Measurements from ENCODE around the gene PPP1R9A. TPM values are rescaled to one million over a fixed set of nuclear protein-coding genes. Genes with fewer than 3 reads are reported as not detected.

PPP1R9A gene
- total and polyA plus RNA-seq, 12 donors, result 1.4 to 41.9 (median 29.1) TPM

- 97 to 100% methylated on average over 5 of the region's 5 CpGs for WGBS, 2 donors
- intact Hi-C loops (cut with DNase I), result no loop called here
- Histone ChIP-seq H3K4me1 (no peaks in the 10 kb centered on the region), H3K27ac (no peak overlapping the region), H3K36me3 (no peaks in the 10 kb centered on the region), H3K9me3 (no peaks in the 10 kb centered on the region), H3K27me3 (no peaks in the 10 kb centered on the region), H3K4me3 (no peak overlapping the region)
- ATAC-seq (no peak), DNase-seq (no peak)
- no peak for TF ChIP-seq CTCF (IDR thresholded peaks at IDR 0.05)
These were observed 248.6 kb downstream of the PPP1R9A start for GRCh38 chr7:95155965-95156364.

DNA sequence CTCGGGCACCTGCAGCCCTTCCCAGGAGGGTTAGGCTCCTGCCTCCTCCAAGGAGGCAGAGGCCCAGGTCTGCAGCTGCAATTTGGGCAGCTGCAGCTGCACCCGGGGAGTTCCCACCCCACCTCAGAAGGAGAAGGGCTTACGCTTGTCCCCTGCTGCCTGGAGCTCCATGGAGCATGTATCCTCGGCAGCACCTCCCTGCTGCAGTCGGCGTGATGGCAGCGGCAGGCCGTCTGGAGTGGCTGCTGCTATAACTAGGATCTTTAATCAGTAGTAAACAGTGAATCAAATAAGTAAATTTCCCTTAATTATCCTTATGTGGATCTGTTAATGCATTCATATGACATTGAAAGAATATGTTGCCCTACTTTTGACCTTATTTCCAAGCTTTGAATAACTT, 250.0 kb downstream of the PPP1R9A start:
- DNase-seq (no peak), ATAC-seq (no peak)
- H3K27me3 ChIP-seq, result no peaks in the 10 kb centered on the region
- WGBS, 2 donors, result 95 to 96% methylated on average over 8 of the region's 8 CpGs
- no peaks in the 10 kb centered on the region for H3K4me1 ChIP-seq
- H3K36me3 ChIP-seq, result no peaks in the 10 kb centered on the region
- no peak overlapping the region for H3K4me3 ChIP-seq
- TF ChIP-seq CTCF (IDR thresholded peaks at IDR 0.05), result no peak
- no peak overlapping the region for H3K27ac ChIP-seq
- no peaks in the 10 kb centered on the region for H3K9me3 ChIP-seq
- intact Hi-C loops (cut with DNase I), result no loop called here

GRCh38 chr7:95169678-95170077, 262.3 kb downstream of the PPP1R9A start:
- DNase-seq, result no peak
- TF ChIP-seq CTCF (IDR thresholded peaks at IDR 0.05), result no peak
- no peak for ATAC-seq
- no peak overlapping the region for H3K27ac ChIP-seq
- no peaks in the 10 kb centered on the region for H3K27me3 ChIP-seq
- intact Hi-C loops (cut with DNase I), result loop anchor here in 1 of 10 donors (5.0 kb wide), 1 partner anchor 1058 kb away; no protein-coding TSS in a partner anchor
- H3K4me3 ChIP-seq, result no peak overlapping the region
- H3K9me3 ChIP-seq, result no peaks in the 10 kb centered on the region
- H3K4me1 ChIP-seq, result no peaks in the 10 kb centered on the region
- no peaks in the 10 kb centered on the region for H3K36me3 ChIP-seq

DNA sequence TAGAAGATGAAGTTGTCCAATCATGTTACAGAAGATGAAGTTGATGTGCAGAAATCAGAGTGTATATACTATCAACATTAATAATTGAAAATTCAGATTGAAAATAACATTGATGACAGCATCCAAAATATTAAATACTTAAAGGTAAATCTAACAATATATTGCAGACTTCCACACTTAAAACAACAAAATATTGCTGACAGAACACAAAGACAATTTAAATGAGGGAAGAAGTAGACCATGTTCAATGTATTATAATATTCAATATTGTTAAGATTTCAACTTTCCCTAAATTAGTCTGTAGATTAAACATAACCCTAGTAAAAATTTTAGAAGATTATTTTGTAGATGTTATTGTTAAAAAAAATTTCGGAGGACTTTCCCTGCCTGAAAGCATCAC, 265.0 kb downstream of the PPP1R9A start:
- no peak overlapping the region for H3K4me3 ChIP-seq
- TF ChIP-seq CTCF (IDR thresholded peaks at IDR 0.05), result no peak
- intact Hi-C loops (cut with DNase I), result loop anchor here in 1 of 10 donors (5.0 kb wide), 1 partner anchor 1055 kb away; no protein-coding TSS in a partner anchor
- WGBS, 2 donors, result 92 to 95% methylated on average over 1 of the region's 1 CpG
- DNase-seq (no peak), ATAC-seq (no peak)
- H3K4me1 ChIP-seq, result no peaks in the 10 kb centered on the region
- H3K9me3 ChIP-seq, result no peaks in the 10 kb centered on the region
- no peak overlapping the region for H3K27ac ChIP-seq
- no peaks in the 10 kb centered on the region for H3K27me3 ChIP-seq
- H3K36me3 ChIP-seq, result no peaks in the 10 kb centered on the region

Data from heart right ventricle (tissue), 16 donors.